Erythroblast (primary cell): ENCODE data around the gene ALDH3A1.

Experiments
- GATA1 ChIP-seq: IDR thresholded peaks from 2 replicates; pipeline ENCODE4 v1.6.1; 2011; ENCODE audit warnings: low read depth, mild to moderate bottlenecking, control low read depth, low read length, moderate library complexity
- POLR2A ChIP-seq: IDR thresholded peaks from 2 replicates; pipeline ENCODE4 v1.6.1; 2011; ENCODE audit warnings: mild to moderate bottlenecking, low read length

DNA sequence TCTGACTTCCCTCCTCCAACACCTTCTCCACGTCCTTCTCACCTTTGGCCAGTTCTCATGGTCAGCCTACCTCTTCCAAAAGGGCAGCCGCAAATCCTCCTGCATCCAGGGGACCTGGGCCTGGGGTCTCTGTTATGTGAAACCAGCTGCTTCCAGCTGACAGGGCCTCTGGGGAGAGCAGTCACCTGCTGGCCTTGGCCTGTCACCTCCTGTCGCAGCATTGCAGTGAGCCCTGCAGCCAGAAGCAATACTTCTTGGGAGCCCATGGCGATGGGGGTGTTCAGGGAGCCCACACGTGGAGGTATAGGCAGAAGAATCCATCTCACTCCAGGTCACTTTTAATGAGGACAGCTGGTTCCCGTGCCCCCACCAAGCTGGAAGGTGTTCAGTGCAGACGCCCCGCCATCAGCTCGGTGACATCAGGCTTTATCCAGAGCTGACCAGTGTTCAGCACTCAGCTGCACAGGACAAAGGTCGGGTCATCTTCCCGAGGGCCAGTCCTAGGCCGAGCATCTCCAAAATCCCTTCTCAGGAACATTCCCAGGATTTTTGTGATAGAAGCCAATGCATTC is 30.0 kb downstream of the ALDH3A1 start:
- TF ChIP-seq POLR2A = no peak
- no peak for TF ChIP-seq GATA1
